Upper lobe of left lung (tissue), 4 donors: ENCODE results near the gene HNRNPL.

ENCODE experiments used
- CTCF ChIP-seq, 6 experiments: fragments of 450-650 bp in 4 of 6; fragments of 200-600 bp in 2 of 6; sonication (generic) in 2 of 6; IDR thresholded peaks; one replicate each; pipeline ENCODE4 v1.5.1; 2016 to 2019; ENCODE audit warnings: antibody characterized with exemption in 6 of 6
- EP300 ChIP-seq, 4 donors: sonication (generic); formaldehyde crosslinking; IDR thresholded peaks; one replicate each; pipeline ENCODE4 v1.5.1; 2017; ENCODE audit warnings: antibody characterized with exemption in 4 of 4, control low read depth in 2 of 4
- POLR2A ChIP-seq, 4 donors: fragments of 450-650 bp; IDR thresholded peaks; one replicate each; pipeline ENCODE4 v1.5.1; 2016 to 2017; ENCODE audit warnings: antibody characterized with exemption in 4 of 4, mild to moderate bottlenecking in 2 of 4
- POLR2AphosphoS5 ChIP-seq, 2 donors: sonication (generic); formaldehyde crosslinking; IDR thresholded peaks; one replicate each; pipeline ENCODE4 v1.5.1; 2017; ENCODE audit warnings: antibody characterized with exemption in 2 of 2

- TF ChIP-seq CTCF (IDR thresholded peaks at IDR 0.05) (no peak), POLR2AphosphoS5 (IDR thresholded peaks at IDR 0.05) (no peak), POLR2A (IDR thresholded peaks at IDR 0.05) (no peak), EP300 (IDR thresholded peaks at IDR 0.05) (no peak)
Observed at GRCh38 chr19:38843175-38843758, 6.5 kb downstream of the HNRNPL start.
